Measurements from ENCODE around the gene FHL5. TPM values are rescaled to one million over a fixed set of nuclear protein-coding genes. Genes with fewer than 3 reads are reported as not detected.

The FHL5 gene
- total RNA-seq, 1 donor from 2014 or later = not detected

GRCh38 chr6:96653181-96653580 is 90.3 kb downstream of the FHL5 start:
- H3K9me3 ChIP-seq (ENCODE audit: low read depth) = no peaks in the 10 kb centered on the region
- no peaks in the 10 kb centered on the region for H4K20me1 ChIP-seq (ENCODE audit: low read depth)
- H3K27ac ChIP-seq = no peak overlapping the region
- H3K4me1 Mint-ChIP-seq = peaks cover 5% of the 10 kb centered on the region
- no peak for TF ChIP-seq EZH2 (IDR thresholded peaks at IDR 0.05)
- no peak for TF ChIP-seq CTCF (IDR thresholded peaks at IDR 0.05)
- TF ChIP-seq EZH2phosphoT487 (IDR thresholded peaks at IDR 0.05) = no peak
- H3K4me2 ChIP-seq = no peak overlapping the region
- H3K9ac ChIP-seq = no peak overlapping the region
- H3K27ac Mint-ChIP-seq = no peak overlapping the region
- no peak for DNase-seq (ENCODE audit: low spot score)
- no peaks in the 10 kb centered on the region for H3K36me3 ChIP-seq
- no peaks in the 10 kb centered on the region for H3K36me3 Mint-ChIP-seq
- no peaks in the 10 kb centered on the region for H3K27me3 Mint-ChIP-seq (ENCODE audit: insufficient read depth, low read depth)
- no peaks in the 10 kb centered on the region for H3F3A ChIP-seq (ENCODE audit: low read depth)
- no peak overlapping the region for H3K4me3 Mint-ChIP-seq
- no peak overlapping the region for H3K4me3 ChIP-seq
- H3K9me3 Mint-ChIP-seq = no peaks in the 10 kb centered on the region
- peaks cover 6% of the 10 kb centered on the region for H3K4me1 ChIP-seq
- no peaks in the 10 kb centered on the region for H3K79me2 ChIP-seq (ENCODE audit: low read depth)
- H2AFZ ChIP-seq (replicated peaks) = no peak overlapping the region
- H3K27me3 ChIP-seq = no peaks in the 10 kb centered on the region

- Histone ChIP-seq H3K27me3 (no peaks in the 10 kb centered on the region), H2AFZ (replicated peaks) (no peak overlapping the region), H3K27ac (no peak overlapping the region), H3K9ac (no peak overlapping the region), H3F3A (ENCODE audit: low read depth) (no peaks in the 10 kb centered on the region), H3K4me1 (peaks cover 6% of the 10 kb centered on the region), H4K20me1 (ENCODE audit: low read depth) (no peaks in the 10 kb centered on the region), H3K36me3 (no peaks in the 10 kb centered on the region), H3K4me2 (no peak overlapping the region), H3K79me2 (ENCODE audit: low read depth) (no peaks in the 10 kb centered on the region), H3K9me3 (ENCODE audit: low read depth) (no peaks in the 10 kb centered on the region), H3K4me3 (no peak overlapping the region)
- no peak for DNase-seq (ENCODE audit: low spot score)
- peaks cover 5% of the 10 kb centered on the region for H3K4me1 Mint-ChIP-seq
- no peak overlapping the region for H3K4me3 Mint-ChIP-seq
- H3K27ac Mint-ChIP-seq = no peak overlapping the region
- TF ChIP-seq EZH2phosphoT487 (IDR thresholded peaks at IDR 0.05) (no peak), EZH2 (IDR thresholded peaks at IDR 0.05) (no peak), CTCF (IDR thresholded peaks at IDR 0.05) (no peak)
- no peaks in the 10 kb centered on the region for H3K9me3 Mint-ChIP-seq
- no peaks in the 10 kb centered on the region for H3K36me3 Mint-ChIP-seq
- no peaks in the 10 kb centered on the region for H3K27me3 Mint-ChIP-seq (ENCODE audit: insufficient read depth, low read depth)
These were observed 93.6 kb downstream of the FHL5 start for GRCh38 chr6:96656567-96656966.

GRCh38 chr6:96657344-96657743 is 94.4 kb downstream of the FHL5 start:
- H3K4me3 ChIP-seq = no peak overlapping the region

More at GRCh38 chr6:96657344-96657743, 94.4 kb downstream of the FHL5 start:
- no peaks in the 10 kb centered on the region for H3K27me3 ChIP-seq
- no peaks in the 10 kb centered on the region for H3K79me2 ChIP-seq (ENCODE audit: low read depth)
- H3K27me3 Mint-ChIP-seq (ENCODE audit: insufficient read depth, low read depth) = no peaks in the 10 kb centered on the region
- peaks cover 2% of the 10 kb centered on the region for H3K9me3 Mint-ChIP-seq
- no peak overlapping the region for H2AFZ ChIP-seq (replicated peaks)
- H3K4me1 Mint-ChIP-seq = peaks cover 5% of the 10 kb centered on the region
- DNase-seq (ENCODE audit: low spot score) = no peak
- H3K27ac Mint-ChIP-seq = no peak overlapping the region
- H3K4me3 Mint-ChIP-seq = no peak overlapping the region
- no peak overlapping the region for H3K9ac ChIP-seq
- no peaks in the 10 kb centered on the region for H3K9me3 ChIP-seq (ENCODE audit: low read depth)
- H3K4me2 ChIP-seq = no peak overlapping the region
- no peaks in the 10 kb centered on the region for H3K36me3 ChIP-seq
- no peaks in the 10 kb centered on the region for H3K36me3 Mint-ChIP-seq
- H3K4me1 ChIP-seq = no peaks in the 10 kb centered on the region
- no peaks in the 10 kb centered on the region for H4K20me1 ChIP-seq (ENCODE audit: low read depth)
- no peaks in the 10 kb centered on the region for H3F3A ChIP-seq (ENCODE audit: low read depth)
- TF ChIP-seq EZH2phosphoT487 (IDR thresholded peaks at IDR 0.05) = no peak
- TF ChIP-seq CTCF (IDR thresholded peaks at IDR 0.05) = no peak
- TF ChIP-seq EZH2 (IDR thresholded peaks at IDR 0.05) = no peak
- H3K27ac ChIP-seq = no peak overlapping the region
